ENCODE data around the gene AKAP13.
"Not testable (repeated sequence)": the region's sequence is repeated elsewhere in the genome, so short reads cannot be mapped to it uniquely, and the experiment has no call there.

The AKAP13 gene

DNA sequence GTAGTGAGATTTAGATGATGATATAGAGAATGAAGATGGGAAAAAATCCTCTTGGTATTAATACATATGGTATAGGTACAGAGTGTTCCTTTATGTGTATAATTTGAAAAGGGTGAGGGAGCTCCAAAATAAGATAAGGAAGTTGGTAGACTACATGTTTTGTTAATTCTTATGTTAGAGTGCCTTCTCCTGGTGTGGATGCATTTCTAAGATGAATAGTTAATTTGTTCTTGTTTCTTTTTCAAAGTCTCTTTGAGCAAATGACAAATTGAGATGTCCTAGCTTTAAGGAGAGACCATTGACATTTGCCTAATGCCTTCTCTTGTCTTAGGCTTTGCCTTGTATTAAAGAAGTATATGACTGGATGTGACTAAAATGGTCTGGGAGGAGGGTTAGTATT, 34.1 kb downstream of the AKAP13 start:
- no peak for DNase-seq

DNA sequence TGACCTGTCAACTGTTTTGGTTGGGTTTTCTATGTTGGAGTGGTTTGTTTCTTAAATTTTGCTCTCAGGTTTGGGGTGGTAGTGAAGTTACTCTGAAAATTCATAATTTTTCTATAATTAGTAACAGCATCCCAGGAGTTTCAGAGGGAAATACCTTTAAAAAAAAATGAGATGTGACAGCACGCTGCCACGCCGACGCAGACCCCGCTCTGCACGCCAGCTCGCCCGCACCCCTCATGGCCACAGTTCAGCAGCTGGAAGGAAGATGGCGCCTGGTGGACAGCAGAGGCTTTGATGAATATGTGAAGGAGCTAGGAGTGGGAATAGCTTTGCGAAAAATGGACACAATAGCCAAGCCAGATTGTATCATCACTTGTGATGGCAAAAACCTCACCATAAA, 34.6 kb downstream of the AKAP13 start:
- DNase-seq: no peak

DNA sequence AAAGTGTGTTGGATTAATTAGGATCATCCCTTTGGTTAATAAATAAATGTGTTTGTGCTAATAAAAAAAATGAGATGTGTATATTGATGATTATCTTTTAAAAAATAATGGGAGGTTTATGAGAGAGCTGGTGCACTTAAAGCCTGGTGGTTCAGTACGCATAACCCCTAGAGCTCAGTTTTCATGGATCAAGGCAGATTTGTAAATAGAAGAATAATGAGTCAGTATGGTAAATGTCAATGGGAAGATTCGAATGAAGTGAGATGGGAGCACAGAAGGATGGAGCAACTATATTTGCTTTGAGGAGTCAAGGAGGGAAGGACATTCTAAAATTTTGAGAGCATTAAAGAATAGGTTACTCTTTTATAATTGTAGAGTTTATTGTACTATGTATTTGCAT, 35.4 kb downstream of the AKAP13 start:
- no peak for DNase-seq

DNA sequence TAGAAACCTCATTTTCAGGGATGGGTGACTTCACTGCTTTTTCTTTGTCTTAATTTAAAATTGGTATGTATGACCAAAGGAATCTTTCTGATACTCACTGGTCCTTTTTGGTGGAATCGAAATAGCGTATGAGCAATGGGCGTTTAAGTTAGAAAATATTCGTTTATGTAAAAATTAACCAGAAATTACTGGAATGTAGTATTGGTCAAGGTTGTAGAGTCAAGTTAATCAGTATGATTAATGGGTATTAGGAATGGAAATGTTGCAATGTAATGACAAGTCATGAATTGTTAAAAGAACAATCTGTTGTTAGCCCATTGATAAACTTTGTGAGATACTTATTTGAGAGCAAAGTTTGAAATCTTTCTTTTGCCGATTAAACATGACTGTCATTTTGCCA, 36.9 kb downstream of the AKAP13 start:
- no peak for DNase-seq

DNA sequence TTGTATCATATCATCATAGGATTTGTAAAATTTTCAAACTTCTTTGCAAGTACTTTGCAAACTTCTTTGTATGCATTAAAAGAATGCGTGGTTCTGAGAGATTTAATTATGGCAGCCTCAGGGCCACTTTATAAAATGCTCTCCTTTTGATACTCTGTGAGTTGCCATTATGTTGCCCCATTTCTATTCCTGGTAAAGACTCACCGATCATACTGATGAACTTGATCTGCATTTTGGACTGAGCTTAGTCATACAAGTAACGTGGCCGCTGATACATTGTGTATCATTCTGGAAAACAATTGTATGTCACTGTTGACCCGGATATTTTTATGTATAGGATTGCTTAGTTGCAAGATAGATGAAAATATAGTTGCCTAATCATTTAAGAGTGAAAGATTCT, 38.8 kb downstream of the AKAP13 start:
- DNase-seq: no peak

DNA sequence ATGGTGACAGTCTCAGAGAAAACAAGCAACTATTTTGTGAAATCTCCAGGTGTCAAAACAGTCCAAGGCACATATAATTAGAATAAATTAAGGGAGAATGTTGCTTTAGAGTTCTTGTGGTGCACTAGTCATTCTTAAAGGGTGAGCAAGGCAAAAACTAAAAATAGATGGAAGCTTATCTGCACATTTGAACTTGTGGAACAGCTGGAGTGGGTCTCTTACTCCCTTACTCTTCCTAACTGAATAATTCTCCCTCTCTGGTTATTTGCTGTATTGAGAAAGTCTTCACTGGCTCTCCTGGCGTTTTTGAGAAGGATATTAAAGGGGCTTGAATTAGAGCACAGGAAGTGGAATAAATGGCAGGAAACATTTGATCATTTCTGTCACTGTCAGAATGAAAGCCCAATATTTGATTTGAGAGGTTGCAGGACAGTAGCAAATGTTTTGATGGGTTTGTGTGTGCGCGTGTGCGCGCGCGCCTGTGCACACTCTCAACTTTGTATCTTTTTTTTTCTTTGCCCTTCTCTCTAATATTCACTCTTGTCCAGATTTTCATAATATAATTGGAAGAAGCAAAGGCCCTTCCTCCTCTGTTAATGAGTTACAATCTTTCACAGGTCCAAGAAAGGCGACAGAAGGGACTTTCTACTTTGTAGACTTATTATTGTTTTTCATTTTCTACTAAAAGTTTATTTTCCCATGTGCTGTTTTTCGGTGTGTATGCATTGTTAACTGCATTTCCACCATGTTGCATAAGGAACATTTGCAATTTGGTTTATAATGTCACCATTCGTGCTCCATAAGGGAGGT, 40.9 kb downstream of the AKAP13 start:
- no peak for DNase-seq

DNA sequence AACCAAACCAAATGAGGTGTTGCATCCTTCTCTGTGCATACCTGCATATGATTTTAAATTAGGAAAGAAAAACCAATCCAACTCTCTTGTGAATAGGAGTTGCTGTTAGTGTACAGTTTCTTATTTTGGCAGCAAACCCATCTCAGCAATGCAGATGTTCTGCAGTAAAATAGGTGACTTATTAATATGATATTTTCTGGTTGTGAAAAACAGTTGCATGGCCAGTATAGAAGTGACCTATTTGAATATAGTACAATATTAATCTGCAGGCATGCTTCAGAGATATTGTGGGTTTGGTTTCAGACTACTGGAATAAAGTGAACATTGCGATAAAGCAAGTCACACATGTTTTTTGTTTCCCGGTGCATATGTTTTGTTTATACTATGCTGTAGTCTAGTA, 42.2 kb downstream of the AKAP13 start:
- no peak for DNase-seq

DNA sequence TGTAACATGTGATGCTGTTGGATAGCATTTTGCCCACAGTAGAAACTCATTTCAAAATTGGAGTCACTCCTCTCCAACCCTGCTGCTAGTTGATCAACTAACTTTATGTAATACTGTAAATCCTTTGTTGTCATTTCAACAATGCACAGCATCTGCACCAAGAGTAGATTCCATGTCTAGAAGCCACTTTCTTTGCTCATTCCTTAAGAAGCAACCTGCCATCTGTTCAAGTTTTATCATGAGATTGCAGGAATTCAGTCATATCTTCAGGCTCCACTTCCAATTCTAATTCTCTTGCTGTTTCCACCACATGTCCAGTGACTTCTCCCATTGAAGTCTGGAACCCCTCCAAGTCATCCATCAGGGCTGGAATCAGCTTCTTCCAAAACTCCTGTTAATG, 42.9 kb downstream of the AKAP13 start:
- DNase-seq: no peak

DNA sequence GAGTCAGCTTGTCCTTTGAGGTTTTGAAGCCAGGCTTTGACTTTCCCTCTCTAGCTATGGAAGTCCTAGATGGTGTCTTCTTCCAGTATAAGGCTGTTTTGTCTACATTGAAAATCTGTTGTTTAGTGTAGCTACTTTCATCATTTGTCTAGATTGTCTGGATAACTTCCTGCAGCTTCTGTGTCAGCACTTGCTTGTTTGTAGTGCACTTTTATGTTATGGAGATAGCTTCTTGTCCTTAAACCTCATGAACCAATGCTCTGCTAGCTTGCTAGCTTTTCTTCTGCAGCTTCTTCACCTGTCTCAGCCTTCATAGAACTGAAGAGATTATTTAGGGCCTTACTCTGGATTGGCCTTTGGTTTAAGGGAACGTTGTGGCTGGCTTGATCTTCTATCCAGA, 43.8 kb downstream of the AKAP13 start:
- DNase-seq: no peak

DNA sequence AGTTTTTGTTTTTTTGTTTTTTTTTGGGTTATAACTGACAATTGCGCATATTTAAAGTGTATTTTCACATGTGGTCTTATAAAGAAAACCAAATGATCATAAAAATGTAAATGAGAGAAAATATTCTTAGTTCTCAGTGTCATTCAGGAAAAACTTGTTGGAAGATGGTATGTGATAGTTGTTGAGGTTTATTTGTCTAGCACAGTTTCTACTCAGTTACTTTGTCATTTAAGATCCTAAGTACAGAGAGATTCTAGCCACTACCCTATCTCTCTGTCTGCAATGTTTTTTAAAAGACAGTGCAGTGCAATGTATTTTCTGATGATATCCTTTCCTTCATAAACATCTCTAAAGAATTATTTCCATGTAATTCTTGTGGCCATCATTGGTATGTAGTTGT, 46.1 kb downstream of the AKAP13 start:
- no peak for DNase-seq

DNA sequence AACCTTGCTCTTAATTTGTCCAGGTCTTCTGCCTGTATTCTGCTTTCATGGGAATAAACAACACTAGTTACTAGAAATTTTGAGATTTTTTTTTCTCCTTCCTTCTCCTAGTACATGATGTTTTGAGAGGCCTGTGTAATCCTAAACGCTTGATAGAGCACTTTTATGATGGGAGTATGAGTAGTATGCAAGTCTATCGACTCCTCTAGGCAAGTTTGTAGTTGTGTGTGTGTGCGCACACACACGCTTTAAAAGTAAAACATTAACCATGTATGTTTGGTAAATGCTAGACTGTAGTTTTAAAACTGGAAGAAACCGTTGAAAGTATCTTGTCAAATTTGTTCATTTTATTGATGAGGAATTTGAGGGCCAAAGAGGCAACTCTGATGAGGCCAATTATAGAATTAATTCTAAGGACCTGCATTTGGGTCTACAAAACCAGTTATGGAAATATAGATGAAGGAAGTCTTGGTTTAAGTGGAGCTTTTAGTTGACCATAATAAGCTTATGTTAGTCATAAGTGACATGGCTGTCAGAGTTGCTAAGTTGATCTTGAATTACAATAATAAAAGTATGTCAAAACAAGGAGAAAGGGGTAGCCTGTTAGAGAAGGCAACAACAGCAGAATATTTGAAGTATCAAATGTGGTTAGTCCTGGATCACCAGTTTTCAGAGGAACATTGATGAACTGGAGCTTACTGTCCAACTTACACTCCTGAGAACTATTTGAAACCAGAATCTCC, 47.1 kb downstream of the AKAP13 start:
- no peak for DNase-seq

DNA sequence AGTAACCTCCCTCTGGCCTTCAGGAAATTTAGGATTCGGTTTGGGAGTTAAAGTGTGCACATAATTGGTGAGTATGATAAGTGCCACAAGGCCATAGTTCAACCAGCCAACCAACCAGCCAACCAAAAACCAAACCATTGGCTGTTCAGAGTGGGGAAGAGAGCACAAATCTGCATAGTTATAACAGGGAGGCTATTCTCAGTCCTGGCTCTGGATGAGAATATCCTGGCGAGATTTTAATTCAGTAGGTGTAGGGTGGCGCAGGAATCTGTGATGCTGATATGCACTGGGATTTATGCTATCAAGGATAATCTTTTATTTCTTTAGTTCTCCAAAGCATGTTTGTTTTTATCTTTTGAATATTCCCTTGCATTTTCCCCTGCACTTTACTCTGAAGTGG, 49.1 kb downstream of the AKAP13 start:
- no peak for DNase-seq

DNA sequence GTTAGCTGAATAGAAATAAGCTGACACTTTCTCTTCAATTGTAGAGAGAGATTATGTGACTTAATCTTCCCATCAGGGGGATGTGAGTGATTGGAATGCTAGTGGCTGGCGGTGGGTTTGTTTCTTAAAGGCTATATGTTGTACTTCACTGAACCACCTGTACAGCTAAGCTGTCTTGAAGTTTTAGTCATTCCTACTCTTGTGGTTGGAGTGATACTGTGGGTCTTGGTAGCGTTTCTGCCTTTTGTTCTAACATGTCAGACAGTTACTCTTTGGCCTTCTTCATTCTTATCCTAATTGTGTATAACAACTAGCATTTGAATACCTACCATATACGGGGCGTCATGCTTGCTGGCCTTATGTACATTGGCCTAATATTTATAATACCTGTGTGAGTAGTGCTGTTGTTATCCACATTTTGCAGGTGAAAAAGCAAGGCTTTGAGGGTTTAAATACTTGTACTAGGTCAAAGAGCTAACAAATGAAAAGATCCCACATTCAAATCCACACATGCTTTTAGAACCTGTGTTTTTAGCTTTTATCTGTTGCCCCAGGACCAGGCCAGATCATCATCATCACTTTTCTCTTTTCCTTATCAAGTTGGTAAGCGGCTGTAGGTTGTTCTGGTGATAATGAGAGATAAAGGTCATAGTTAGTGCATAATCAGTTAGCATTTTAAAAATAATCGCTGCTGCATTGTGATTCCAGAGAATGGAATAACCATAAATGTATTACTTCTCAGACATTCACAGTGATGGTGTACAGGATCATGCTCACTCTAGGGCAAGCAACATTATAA, 50.2 kb downstream of the AKAP13 start:
- DNase-seq: no peak

DNA sequence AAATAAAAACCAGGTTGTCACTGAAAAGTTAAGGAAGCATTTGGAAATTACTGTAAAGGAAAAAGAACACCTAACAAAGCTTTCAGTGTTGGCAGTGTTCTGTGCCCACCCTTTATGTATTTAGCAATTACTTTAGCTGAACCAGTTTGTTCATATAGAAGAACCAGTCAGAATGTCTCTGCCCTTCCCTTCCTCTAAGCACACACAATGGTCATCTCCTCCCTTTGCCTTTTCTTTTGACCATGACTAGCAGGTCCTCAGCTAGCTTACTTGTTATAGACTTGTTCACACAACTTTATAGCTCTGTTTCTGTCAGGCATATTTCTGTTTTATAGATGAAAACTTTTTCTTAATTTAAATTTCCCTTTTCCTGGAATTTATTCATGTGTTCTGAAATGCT, 59.6 kb downstream of the AKAP13 start:
- DNase-seq: no peak

DNA sequence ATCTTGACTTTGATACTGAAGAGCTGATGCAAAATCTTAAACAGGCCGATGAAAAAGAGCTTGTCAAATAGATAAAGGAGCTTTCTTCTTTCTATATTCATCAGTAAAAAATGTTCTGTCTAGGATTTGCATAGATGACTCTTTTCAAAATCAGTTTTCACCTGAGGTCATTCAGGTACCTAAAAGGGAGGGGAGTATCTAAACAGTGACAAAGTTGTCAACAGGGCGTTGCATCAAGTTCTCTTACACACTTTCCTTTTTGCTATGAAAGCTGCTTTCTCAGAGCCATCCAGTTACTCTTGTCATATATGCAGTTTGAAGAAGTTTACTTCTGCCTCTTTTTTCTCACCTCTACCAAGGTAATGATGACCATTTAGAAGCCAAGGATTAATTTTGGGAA, 60.0 kb downstream of the AKAP13 start:
- no peak for DNase-seq

DNA sequence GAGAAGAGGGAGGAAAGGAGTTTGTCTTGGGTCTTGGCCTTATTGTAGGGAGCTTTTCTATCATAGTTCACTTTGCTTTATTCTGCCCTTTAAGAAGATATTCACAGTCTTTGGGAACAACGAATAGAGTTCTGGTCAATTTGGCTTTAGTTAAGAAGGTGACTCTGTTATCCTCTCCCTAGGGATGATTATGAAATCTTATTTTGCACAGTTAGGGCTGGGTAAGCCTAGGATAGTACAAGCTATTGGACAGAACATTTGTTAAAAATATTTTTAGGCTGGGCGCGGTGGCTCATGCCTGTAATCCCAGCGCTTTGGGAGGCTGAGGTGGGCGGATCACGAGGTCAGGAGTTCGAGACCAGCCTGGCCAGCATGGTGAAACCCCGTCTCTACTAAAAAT, 61.5 kb downstream of the AKAP13 start:
- not testable (repeated sequence) for DNase-seq

DNA sequence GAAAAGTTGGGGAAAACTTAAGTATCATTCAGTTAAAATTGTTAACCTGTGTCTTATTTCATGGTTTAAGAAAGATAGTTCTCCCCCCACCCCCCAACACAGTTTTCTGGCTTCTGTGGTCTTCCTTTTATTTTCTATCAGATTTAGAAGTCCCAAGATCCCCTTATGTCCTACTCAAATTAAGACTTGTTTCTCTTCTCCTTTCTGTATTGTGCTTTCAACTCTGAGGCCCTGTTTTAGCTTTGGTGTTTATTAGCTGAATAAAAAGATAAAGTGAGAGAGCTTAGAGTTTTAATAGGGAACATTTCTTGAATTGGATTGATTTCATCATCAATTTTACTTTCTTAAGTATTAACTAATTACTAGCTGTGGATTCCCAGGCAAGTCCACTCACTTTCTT, 62.6 kb downstream of the AKAP13 start:
- no peak for DNase-seq

DNA sequence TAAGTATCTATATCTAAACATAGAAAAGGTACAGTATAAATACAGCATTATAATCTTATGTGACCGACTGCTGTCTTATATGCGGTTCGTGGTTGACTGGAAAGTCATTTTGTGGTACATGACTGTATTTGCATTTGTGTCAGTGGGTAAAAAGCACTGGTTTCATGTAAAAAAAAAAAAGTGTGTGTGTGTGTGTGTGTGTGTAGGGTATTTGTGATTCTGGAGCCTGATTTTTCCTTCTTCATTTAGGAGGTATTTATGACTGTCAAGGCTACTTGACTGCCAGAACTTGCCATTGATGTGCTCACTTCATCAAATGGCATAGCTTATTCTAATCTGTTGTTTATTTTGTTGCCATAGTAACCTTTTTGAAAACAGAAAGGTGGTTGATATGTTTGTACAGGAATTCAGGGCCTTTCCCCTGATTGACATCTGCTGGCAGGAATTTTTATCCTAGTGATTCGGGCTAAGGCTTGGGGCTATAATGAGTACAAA, 63.2 kb downstream of the AKAP13 start:
- no peak for DNase-seq

DNA sequence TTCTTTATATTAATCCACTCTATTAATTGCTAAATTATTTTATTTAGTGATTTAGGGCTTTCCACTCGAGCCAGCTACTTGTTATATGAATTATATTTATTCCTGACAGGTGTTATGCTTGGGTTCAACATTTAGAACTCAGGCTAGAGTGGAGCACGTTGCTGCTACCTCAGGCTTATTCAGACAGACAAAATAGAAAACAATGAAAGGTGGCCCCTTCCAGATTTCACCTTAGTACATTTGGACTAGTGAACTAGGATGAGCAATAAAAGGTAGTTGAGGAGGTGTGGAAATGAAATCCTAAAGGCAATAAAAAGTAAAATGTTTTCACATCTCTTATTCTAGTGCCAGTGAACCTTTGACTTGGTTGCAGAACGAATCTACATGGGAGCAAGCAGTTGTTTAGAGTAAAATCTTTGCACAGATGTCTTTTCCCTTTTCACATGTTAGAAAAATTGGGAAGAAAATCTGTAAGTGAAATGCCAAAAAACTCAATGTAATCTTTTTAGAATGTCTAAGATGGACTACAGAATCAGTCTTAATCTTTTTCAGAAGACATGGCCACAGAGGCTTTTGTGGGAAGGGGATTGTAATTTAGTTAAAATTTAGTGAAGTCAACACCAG, 63.8 kb downstream of the AKAP13 start:
- DNase-seq: no peak

DNA sequence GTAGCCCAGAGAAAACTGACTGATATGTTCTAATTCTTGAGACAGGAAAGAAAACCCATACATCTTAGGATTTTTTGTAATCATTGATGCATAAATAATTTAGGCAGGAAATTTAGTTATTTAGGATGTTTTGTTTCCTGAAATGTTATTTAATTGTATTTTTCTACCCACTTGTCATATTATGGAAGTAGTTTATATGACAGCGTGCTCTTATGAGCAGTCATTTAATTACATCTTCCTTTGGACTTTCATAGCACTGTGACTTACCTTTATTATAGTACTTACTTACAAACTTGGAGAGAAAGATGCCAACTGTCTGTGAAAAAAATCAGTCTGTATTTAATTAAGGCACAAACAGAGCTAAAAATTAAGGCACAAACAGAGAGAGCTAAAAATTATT, 65.0 kb downstream of the AKAP13 start:
- DNase-seq: no peak

DNA sequence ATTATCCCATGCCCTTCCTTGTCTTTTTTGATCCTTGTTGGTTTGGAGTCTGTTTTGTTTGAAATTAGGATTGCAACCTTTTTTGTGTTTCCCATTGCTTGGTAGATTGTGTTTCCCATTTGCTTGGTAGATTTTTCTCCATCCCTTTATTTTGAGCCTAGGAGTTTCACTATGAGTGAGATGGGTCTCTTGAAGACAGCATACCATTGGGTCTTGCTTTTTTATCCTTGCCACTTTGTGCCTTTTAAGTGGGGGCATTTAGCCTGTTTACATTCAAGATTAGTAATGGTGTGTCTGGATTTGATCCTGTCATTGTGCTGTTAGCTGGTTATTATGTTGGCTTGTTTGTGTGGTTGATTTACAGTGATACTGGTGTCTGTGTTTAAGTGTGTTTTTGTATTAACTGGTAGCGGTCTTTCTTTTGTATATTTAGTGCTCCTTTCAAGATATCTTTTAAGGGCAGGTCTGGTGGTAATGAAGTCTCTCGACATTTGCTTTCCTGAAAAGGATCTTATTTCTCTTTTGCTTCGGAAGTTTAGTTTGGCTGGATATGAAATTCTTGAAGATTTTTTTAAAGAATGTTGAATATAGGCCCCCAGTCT, 70.8 kb downstream of the AKAP13 start:
- DNase-seq: no peak

DNA sequence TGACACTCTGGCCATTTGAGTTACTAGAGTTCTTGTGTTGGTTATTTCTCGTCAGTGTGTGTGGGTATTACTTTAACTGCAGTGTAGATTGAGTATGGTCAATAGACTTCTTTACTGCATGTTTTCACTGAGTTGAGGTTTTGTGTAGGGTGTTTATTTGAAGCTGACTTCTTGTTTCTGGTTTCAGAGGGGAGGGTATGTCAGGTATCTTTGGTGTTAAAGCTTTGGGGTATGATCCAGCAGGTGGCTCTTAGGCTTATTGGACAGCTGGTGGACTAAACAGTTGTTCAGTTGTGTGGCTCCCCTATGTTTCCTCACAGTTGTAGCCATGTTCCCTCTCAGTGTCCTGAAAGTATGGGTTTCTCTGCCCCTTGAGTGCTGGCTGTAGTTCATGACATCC, 72.0 kb downstream of the AKAP13 start:
- no peak for DNase-seq

Data from activated CD4-positive, alpha-beta T cell treated with anti-CD3 and anti-CD28 coated beads for 4 hours (primary cell).